Memory B cell (primary cell): Measurements from ENCODE around the gene PCDH18.
"Not testable (repeated sequence)": the region's sequence is repeated elsewhere in the genome, so short reads cannot be mapped to it uniquely, and the experiment has no call there.

Source experiments
- ATAC-seq: fragments of 150-1000 bp; cut with Tn5 transposase; 2 replicates; pipeline ENCODE4 v1.10.0; 2021; ENCODE audit warnings: low read depth, mild to moderate bottlenecking, moderate library complexity
- DNase-seq, 2 donors: peaks; one replicate each; pipeline ENCODE4 v3.0.0; 2022; ENCODE audit warnings: low spot score in 2 of 2
- H3K27ac Mint-ChIP-seq: one replicate; pipeline ENCODE4 v1.8.0; 2022; ENCODE audit warnings: mild to moderate bottlenecking, moderate library complexity, mixed read lengths
- H3K27me3 Mint-ChIP-seq: one replicate; pipeline ENCODE4 v1.8.0; 2022; ENCODE audit warnings: mixed read lengths
- H3K36me3 Mint-ChIP-seq: one replicate; pipeline ENCODE4 v1.8.0; 2022; ENCODE audit warnings: mild to moderate bottlenecking, mixed read lengths
- H3K4me1 Mint-ChIP-seq: one replicate; pipeline ENCODE4 v1.8.0; 2022; ENCODE audit warnings: mixed read lengths
- H3K4me3 Mint-ChIP-seq: one replicate; pipeline ENCODE4 v1.8.0; 2022; ENCODE audit warnings: mild to moderate bottlenecking, moderate library complexity, mixed read lengths
- H3K9me3 Mint-ChIP-seq: one replicate; pipeline ENCODE4 v1.8.0; 2022; ENCODE audit warnings: mixed read lengths

The PCDH18 gene

GRCh38 chr4:137531986-137532868, at the start of gene PCDH18:
Gene PCDH18 (minus strand): TSS chr4:137532494. CDS start chr4:137532088, 406 bp downstream.
- ATAC-seq (no peak), DNase-seq (no peak)
- H3K36me3 Mint-ChIP-seq = no peaks in the 10 kb centered on the region
- H3K4me1 Mint-ChIP-seq = no peaks in the 10 kb centered on the region
- no peak within 1 kb of the TSS for H3K4me3 Mint-ChIP-seq
- no peaks in the 10 kb centered on the region for H3K27me3 Mint-ChIP-seq
- no peaks in the 10 kb centered on the region for H3K9me3 Mint-ChIP-seq
- no peak within 1 kb of the TSS for H3K27ac Mint-ChIP-seq

- no peaks in the 10 kb centered on the region for H3K4me1 Mint-ChIP-seq
- ATAC-seq (no peak), DNase-seq (no peak)
- H3K27ac Mint-ChIP-seq = no peak overlapping the region
- no peaks in the 10 kb centered on the region for H3K27me3 Mint-ChIP-seq
- H3K36me3 Mint-ChIP-seq = no peaks in the 10 kb centered on the region
- H3K9me3 Mint-ChIP-seq = peaks cover 2% of the 10 kb centered on the region
- H3K4me3 Mint-ChIP-seq = no peak overlapping the region
Observed at GRCh38 chr4:137576446-137576845, 44.2 kb upstream of the PCDH18 start.

- H3K9me3 Mint-ChIP-seq = peaks cover 2% of the 10 kb centered on the region
- no peaks in the 10 kb centered on the region for H3K36me3 Mint-ChIP-seq
- no peaks in the 10 kb centered on the region for H3K4me1 Mint-ChIP-seq
- no peak for ATAC-seq
- H3K27ac Mint-ChIP-seq = no peak overlapping the region
- H3K4me3 Mint-ChIP-seq = no peak overlapping the region
- no peak for DNase-seq
- H3K27me3 Mint-ChIP-seq = no peaks in the 10 kb centered on the region
Observed at GRCh38 chr4:137572647-137573046, 40.4 kb upstream of the PCDH18 start.

- Mint-ChIP-seq H3K36me3 (no peaks in the 10 kb centered on the region), H3K27me3 (no peaks in the 10 kb centered on the region), H3K9me3 (peaks cover 2% of the 10 kb centered on the region), H3K4me3 (no peak overlapping the region), H3K27ac (no peak overlapping the region), H3K4me1 (no peaks in the 10 kb centered on the region)
- DNase-seq (no peak), ATAC-seq (no peak)
Observed at GRCh38 chr4:137572163-137572562, 39.9 kb upstream of the PCDH18 start.

- no peaks in the 10 kb centered on the region for H3K4me1 Mint-ChIP-seq
- H3K36me3 Mint-ChIP-seq = no peaks in the 10 kb centered on the region
- DNase-seq = no peak
- no peak for ATAC-seq
- no peak overlapping the region for H3K4me3 Mint-ChIP-seq
- peaks cover 2% of the 10 kb centered on the region for H3K9me3 Mint-ChIP-seq
- no peaks in the 10 kb centered on the region for H3K27me3 Mint-ChIP-seq
- no peak overlapping the region for H3K27ac Mint-ChIP-seq
Observed at GRCh38 chr4:137559801-137560200, 27.5 kb upstream of the PCDH18 start.

- no peaks in the 10 kb centered on the region for H3K27me3 Mint-ChIP-seq
- no peaks in the 10 kb centered on the region for H3K36me3 Mint-ChIP-seq
- H3K9me3 Mint-ChIP-seq = peaks cover 4% of the 10 kb centered on the region
- DNase-seq (no peak), ATAC-seq (no peak)
- H3K4me1 Mint-ChIP-seq = no peaks in the 10 kb centered on the region
- H3K27ac Mint-ChIP-seq = no peak overlapping the region
- H3K4me3 Mint-ChIP-seq = no peak overlapping the region
Observed at GRCh38 chr4:137558951-137559350, 26.7 kb upstream of the PCDH18 start.

- Mint-ChIP-seq H3K9me3 (peaks cover 1% of the 10 kb centered on the region), H3K4me1 (no peaks in the 10 kb centered on the region), H3K36me3 (no peaks in the 10 kb centered on the region), H3K27ac (no peak overlapping the region), H3K27me3 (no peaks in the 10 kb centered on the region), H3K4me3 (no peak overlapping the region)
- no peak for DNase-seq
- ATAC-seq = no peak
Observed at GRCh38 chr4:137545461-137545861, 13.2 kb upstream of the PCDH18 start.

- DNase-seq = no peak
- no peak overlapping the region for H3K4me3 Mint-ChIP-seq
- H3K27ac Mint-ChIP-seq = no peak overlapping the region
- H3K27me3 Mint-ChIP-seq = no peaks in the 10 kb centered on the region
- H3K4me1 Mint-ChIP-seq = no peaks in the 10 kb centered on the region
- peaks cover 1% of the 10 kb centered on the region for H3K9me3 Mint-ChIP-seq
- no peak for ATAC-seq
- H3K36me3 Mint-ChIP-seq = no peaks in the 10 kb centered on the region
Observed at GRCh38 chr4:137543648-137544047, 11.4 kb upstream of the PCDH18 start.

- no peak overlapping the region for H3K27ac Mint-ChIP-seq
- ATAC-seq = no peak
- H3K4me3 Mint-ChIP-seq = no peak overlapping the region
- no peak for DNase-seq
- no peaks in the 10 kb centered on the region for H3K27me3 Mint-ChIP-seq
- no peaks in the 10 kb centered on the region for H3K36me3 Mint-ChIP-seq
- H3K4me1 Mint-ChIP-seq = no peaks in the 10 kb centered on the region
- H3K9me3 Mint-ChIP-seq = peaks cover 1% of the 10 kb centered on the region
Observed at GRCh38 chr4:137543198-137543597, 10.9 kb upstream of the PCDH18 start.

- Mint-ChIP-seq H3K9me3 (peaks cover 1% of the 10 kb centered on the region), H3K4me1 (no peaks in the 10 kb centered on the region), H3K27ac (no peak overlapping the region), H3K27me3 (no peaks in the 10 kb centered on the region), H3K36me3 (no peaks in the 10 kb centered on the region), H3K4me3 (no peak overlapping the region)
- ATAC-seq (no peak), DNase-seq (no peak)
Observed at GRCh38 chr4:137541876-137542646, 9.8 kb upstream of the PCDH18 start.

GRCh38 chr4:137541181-137541580, 8.9 kb upstream of the PCDH18 start:
- Mint-ChIP-seq H3K9me3 (peaks cover 1% of the 10 kb centered on the region), H3K4me1 (no peaks in the 10 kb centered on the region)

GRCh38 chr4:137540356-137540755, 8.1 kb upstream of the PCDH18 start:
- no peak for ATAC-seq
- Mint-ChIP-seq H3K36me3 (no peaks in the 10 kb centered on the region), H3K4me1 (no peaks in the 10 kb centered on the region), H3K4me3 (no peak overlapping the region), H3K27me3 (no peaks in the 10 kb centered on the region), H3K9me3 (peaks cover 1% of the 10 kb centered on the region), H3K27ac (no peak overlapping the region)
- no peak for DNase-seq

More at GRCh38 chr4:137541181-137541580, 8.9 kb upstream of the PCDH18 start:
- Mint-ChIP-seq H3K4me3 (no peak overlapping the region), H3K27me3 (no peaks in the 10 kb centered on the region), H3K27ac (no peak overlapping the region), H3K36me3 (no peaks in the 10 kb centered on the region)
- DNase-seq = no peak
- ATAC-seq = no peak

GRCh38 chr4:137538526-137538925, 6.2 kb upstream of the PCDH18 start:
- H3K36me3 Mint-ChIP-seq = no peaks in the 10 kb centered on the region
- H3K4me1 Mint-ChIP-seq = no peaks in the 10 kb centered on the region
- H3K4me3 Mint-ChIP-seq = no peak overlapping the region
- DNase-seq (no peak), ATAC-seq (no peak)
- H3K27me3 Mint-ChIP-seq = no peaks in the 10 kb centered on the region
- no peak overlapping the region for H3K27ac Mint-ChIP-seq
- H3K9me3 Mint-ChIP-seq = no peaks in the 10 kb centered on the region

- not testable (repeated sequence) for H3K27me3 Mint-ChIP-seq, ATAC-seq, H3K4me1 Mint-ChIP-seq
Observed at GRCh38 chr4:137537807-137538206, 5.5 kb upstream of the PCDH18 start.

More at GRCh38 chr4:137537807-137538206, 5.5 kb upstream of the PCDH18 start:
- H3K4me3 Mint-ChIP-seq, DNase-seq, H3K9me3 Mint-ChIP-seq, H3K36me3 Mint-ChIP-seq, H3K27ac Mint-ChIP-seq: not testable (repeated sequence)
